Measurements from ENCODE around the gene C10orf90. TPM values are rescaled to one million over a fixed set of nuclear protein-coding genes. Genes with fewer than 3 reads are reported as not detected.

The C10orf90 gene
- total RNA-seq, 2 experiments from 2014 or later: not detected

DNA sequence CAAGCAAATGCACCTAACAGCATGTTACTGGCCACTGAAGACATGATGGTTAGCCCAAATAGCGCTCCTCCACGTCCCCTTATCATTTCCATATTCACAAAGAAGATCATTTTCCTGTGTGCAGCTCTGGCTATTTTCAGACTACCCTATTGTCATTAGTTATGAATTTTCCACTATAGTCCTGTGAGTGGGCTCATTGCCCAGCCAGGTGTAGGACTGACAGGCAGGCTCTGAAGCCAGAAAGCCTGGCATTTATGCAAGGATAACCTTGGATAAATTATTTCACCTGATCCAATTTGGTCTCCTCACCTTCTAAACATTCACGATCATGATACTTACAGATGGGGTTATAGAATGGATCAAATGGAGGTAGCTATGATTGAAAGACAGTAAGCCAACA is 104.6 kb downstream of the C10orf90 start:
- intact Hi-C loops (cut with DNase I, micrococcal nuclease): no loop called here
- no peaks in the 10 kb centered on the region for H3K27me3 Mint-ChIP-seq
- no peaks in the 10 kb centered on the region for H3K36me3 Mint-ChIP-seq (ENCODE audit: low read depth)
- Histone ChIP-seq H3K27ac (ENCODE audit: low read depth in 1 of 2, low read length in 2 of 2) (no peak overlapping the region), H3K9me3 (ENCODE audit: control insufficient read depth in 1 of 2, insufficient read depth in 1 of 2, low read length in 2 of 2) (peaks cover 0 to 28% of the 10 kb centered on the region in 2 experiments), H3K4me3 (ENCODE audit: low read length) (no peak overlapping the region), H3K4me1 (ENCODE audit: insufficient read depth, low read length) (no peaks in the 10 kb centered on the region), H3K36me3 (ENCODE audit: insufficient read depth, low read length) (no peaks in the 10 kb centered on the region), H3K27me3 (ENCODE audit: control insufficient read depth in 1 of 2, insufficient read depth in 2 of 2, low read length in 2 of 2) (no peaks in the 10 kb centered on the region)
- POLR2A ChIA-PET: no interaction called here
- TF ChIP-seq, protein P1, sequence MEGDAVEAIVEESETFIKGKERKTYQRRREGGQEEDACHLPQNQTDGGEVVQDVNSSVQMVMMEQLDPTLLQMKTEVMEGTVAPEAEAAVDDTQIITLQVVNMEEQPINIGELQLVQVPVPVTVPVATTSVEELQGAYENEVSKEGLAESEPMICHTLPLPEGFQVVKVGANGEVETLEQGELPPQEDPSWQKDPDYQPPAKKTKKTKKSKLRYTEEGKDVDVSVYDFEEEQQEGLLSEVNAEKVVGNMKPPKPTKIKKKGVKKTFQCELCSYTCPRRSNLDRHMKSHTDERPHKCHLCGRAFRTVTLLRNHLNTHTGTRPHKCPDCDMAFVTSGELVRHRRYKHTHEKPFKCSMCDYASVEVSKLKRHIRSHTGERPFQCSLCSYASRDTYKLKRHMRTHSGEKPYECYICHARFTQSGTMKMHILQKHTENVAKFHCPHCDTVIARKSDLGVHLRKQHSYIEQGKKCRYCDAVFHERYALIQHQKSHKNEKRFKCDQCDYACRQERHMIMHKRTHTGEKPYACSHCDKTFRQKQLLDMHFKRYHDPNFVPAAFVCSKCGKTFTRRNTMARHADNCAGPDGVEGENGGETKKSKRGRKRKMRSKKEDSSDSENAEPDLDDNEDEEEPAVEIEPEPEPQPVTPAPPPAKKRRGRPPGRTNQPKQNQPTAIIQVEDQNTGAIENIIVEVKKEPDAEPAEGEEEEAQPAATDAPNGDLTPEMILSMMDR (IDR thresholded peaks at IDR 0.05): no peak
- no peak overlapping the region for H3K27ac Mint-ChIP-seq
- CTCF ChIA-PET: no interaction called here
- no peak for DNase-seq
- H3K9me3 Mint-ChIP-seq: no peaks in the 10 kb centered on the region
- H3K4me3 Mint-ChIP-seq: no peak overlapping the region
- no peaks in the 10 kb centered on the region for H3K4me1 Mint-ChIP-seq (ENCODE audit: low read depth)
- ATAC-seq (ENCODE audit: poor library complexity): no peak

DNA sequence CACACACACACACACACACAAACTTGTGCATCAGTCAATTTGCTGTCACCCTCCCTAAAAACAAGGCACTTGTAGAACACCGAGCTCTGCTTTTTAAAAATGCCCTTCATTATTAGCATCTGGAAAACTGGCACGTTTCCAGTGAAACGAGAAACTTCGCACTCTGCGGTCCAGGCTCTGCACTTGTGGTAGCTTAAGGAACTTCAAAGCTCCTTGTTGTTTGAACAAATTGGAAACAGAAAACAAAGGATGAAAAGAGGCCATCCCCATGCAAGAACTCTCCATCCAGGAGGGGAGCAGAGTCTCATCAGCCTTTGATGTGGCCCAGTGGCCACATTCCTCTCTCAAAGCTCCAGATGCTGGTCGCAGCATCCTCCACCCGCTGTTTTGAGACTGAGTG is 105.1 kb downstream of the C10orf90 start:
- Mint-ChIP-seq H3K36me3 (ENCODE audit: low read depth) (no peaks in the 10 kb centered on the region), H3K27ac (no peak overlapping the region), H3K4me3 (no peak overlapping the region), H3K4me1 (ENCODE audit: low read depth) (no peaks in the 10 kb centered on the region), H3K9me3 (no peaks in the 10 kb centered on the region), H3K27me3 (no peaks in the 10 kb centered on the region)
- ChIA-PET CTCF (no interaction called here), POLR2A (no interaction called here)
- H3K4me3 ChIP-seq (ENCODE audit: low read length): no peak overlapping the region
- no peaks in the 10 kb centered on the region for H3K36me3 ChIP-seq (ENCODE audit: insufficient read depth, low read length)
- intact Hi-C loops (cut with DNase I, micrococcal nuclease): no loop called here
- no peak for DNase-seq
- H3K27ac ChIP-seq (ENCODE audit: low read depth in 1 of 2, low read length in 2 of 2): no peak overlapping the region
- no peaks in the 10 kb centered on the region for H3K27me3 ChIP-seq (ENCODE audit: control insufficient read depth in 1 of 2, insufficient read depth in 2 of 2, low read length in 2 of 2)
- TF ChIP-seq, protein P1 (IDR thresholded peaks at IDR 0.05): no peak
- H3K4me1 ChIP-seq (ENCODE audit: insufficient read depth, low read length): no peaks in the 10 kb centered on the region
- H3K9me3 ChIP-seq (ENCODE audit: control insufficient read depth in 1 of 2, insufficient read depth in 1 of 2, low read length in 2 of 2): peaks cover 0 to 28% of the 10 kb centered on the region in 2 experiments
- ATAC-seq (ENCODE audit: poor library complexity): no peak

- Mint-ChIP-seq H3K36me3 (ENCODE audit: low read depth) (no peaks in the 10 kb centered on the region), H3K4me3 (no peak overlapping the region), H3K27me3 (no peaks in the 10 kb centered on the region), H3K9me3 (no peaks in the 10 kb centered on the region), H3K27ac (no peak overlapping the region), H3K4me1 (ENCODE audit: low read depth) (no peaks in the 10 kb centered on the region)
- ChIA-PET CTCF (no interaction called here), POLR2A (no interaction called here)
- intact Hi-C loops (cut with DNase I, micrococcal nuclease): no loop called here
- Histone ChIP-seq H3K4me1 (ENCODE audit: insufficient read depth, low read length) (no peaks in the 10 kb centered on the region), H3K27me3 (ENCODE audit: control insufficient read depth in 1 of 2, insufficient read depth in 2 of 2, low read length in 2 of 2) (no peaks in the 10 kb centered on the region), H3K27ac (ENCODE audit: low read depth in 1 of 2, low read length in 2 of 2) (no peak overlapping the region), H3K4me3 (ENCODE audit: low read length) (no peak overlapping the region), H3K36me3 (ENCODE audit: insufficient read depth, low read length) (no peaks in the 10 kb centered on the region), H3K9me3 (ENCODE audit: control insufficient read depth in 1 of 2, insufficient read depth in 1 of 2, low read length in 2 of 2) (peaks cover 0 to 28% of the 10 kb centered on the region in 2 experiments)
- TF ChIP-seq, protein P1 (IDR thresholded peaks at IDR 0.05): no peak
- DNase-seq: no peak
- no peak for ATAC-seq (ENCODE audit: poor library complexity)
These were observed 106.1 kb downstream of the C10orf90 start for GRCh38 chr10:126564326-126564888.
